ENCODE results near the gene TAS1R2. TPM values are rescaled to one million over a fixed set of nuclear protein-coding genes. Genes with fewer than 3 reads are reported as not detected.
"Not testable (repeated sequence)": the region's sequence is repeated elsewhere in the genome, so short reads cannot be mapped to it uniquely, and the experiment has no call there.

TAS1R2 gene
- total RNA-seq, 1 donor from 2014 or later: not detected

DNA sequence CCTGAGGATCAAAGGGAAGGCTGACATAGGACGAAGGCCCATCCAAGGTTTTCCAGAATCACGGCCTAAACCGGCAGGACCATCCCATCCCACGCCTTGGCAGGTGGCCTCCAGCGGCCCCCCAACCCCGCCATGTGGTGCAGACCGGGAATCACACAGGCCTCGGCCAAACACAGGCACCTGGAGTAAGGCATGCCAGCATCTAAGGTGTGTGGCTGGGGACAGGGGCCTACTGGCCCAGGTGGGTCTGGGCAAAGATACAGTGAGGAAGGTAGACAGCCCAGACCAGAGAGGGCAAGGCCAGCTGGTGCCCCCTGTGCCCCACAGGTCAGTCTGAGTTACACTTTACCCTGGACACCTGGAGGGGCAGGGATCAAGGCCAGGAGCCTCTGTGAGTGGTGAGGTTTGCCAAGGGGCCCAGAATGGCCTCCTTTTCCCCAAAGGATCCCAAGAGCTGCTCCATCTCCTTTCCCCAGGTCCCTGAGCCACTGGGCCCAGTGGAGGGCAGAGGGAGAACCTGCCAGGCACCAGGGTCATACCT is 12.7 kb upstream of the TAS1R2 start:
- Histone ChIP-seq H3K27ac (no peak overlapping the region), H3K4me3 (no peak overlapping the region), H3K9me3 (no peaks in the 10 kb centered on the region), H3K4me1 (no peaks in the 10 kb centered on the region), H3K27me3 (ENCODE audit: low read depth) (peaks cover 6% of the 10 kb centered on the region), H3K36me3 (no peaks in the 10 kb centered on the region)
- ATAC-seq: no peak
- no peak for DNase-seq
- intact Hi-C loops (cut with DNase I): no loop called here
- TF ChIP-seq, protein P1, sequence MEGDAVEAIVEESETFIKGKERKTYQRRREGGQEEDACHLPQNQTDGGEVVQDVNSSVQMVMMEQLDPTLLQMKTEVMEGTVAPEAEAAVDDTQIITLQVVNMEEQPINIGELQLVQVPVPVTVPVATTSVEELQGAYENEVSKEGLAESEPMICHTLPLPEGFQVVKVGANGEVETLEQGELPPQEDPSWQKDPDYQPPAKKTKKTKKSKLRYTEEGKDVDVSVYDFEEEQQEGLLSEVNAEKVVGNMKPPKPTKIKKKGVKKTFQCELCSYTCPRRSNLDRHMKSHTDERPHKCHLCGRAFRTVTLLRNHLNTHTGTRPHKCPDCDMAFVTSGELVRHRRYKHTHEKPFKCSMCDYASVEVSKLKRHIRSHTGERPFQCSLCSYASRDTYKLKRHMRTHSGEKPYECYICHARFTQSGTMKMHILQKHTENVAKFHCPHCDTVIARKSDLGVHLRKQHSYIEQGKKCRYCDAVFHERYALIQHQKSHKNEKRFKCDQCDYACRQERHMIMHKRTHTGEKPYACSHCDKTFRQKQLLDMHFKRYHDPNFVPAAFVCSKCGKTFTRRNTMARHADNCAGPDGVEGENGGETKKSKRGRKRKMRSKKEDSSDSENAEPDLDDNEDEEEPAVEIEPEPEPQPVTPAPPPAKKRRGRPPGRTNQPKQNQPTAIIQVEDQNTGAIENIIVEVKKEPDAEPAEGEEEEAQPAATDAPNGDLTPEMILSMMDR (IDR thresholded peaks at IDR 0.05): no peak

DNA sequence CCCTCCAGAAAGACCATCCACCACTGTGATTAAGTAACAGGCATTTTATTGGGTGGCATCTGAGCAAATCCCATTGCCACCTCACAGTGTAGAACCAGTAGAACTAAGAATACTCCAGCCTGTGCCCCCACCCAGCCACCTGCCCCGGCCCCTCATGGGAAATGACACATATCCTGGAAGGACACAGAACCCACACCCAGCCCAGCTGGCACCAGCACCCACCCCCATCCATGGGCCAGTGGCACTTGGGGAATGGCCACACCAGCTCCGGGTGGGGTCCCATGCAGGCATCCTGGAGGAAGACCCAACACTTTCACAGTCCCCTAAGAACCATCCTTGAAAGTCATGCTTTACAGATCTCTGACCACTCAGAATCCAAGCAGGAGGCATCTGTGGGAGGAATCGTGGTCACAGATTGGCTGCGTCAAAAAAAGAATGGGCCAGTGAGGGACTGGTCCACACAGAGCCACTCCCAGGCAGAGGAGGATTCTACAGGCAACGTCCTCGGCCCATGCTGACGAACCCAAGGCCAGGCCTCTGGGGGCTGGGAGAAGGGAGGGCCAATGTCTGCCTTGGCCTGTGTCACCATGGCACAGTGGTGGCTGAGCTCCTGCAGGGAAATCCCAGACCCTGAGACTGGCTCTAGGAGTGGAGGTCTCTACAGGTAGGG is 12.1 kb upstream of the TAS1R2 start:
- intact Hi-C loops (cut with DNase I): no loop called here

DNA sequence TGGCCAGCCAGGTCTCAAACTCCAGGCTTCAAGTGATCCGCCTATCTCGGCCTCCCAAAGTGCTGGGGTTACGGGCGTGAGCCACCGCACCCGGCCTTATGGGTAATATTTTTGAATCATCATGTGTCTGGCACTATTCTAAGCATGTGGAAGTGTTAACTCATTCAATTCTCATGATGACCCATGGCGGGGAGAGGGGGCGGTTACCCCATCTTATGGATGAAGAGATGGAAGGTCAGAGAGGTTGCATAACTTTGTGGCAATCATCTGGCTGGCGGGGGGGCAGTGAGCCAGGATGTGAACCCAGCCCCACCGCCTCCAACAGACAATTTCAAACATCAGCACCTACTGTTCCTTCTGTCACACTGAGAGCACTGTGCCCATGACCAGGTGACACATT is 11.5 kb upstream of the TAS1R2 start:
- H3K36me3 ChIP-seq: no peaks in the 10 kb centered on the region
- ATAC-seq: no peak
- TF ChIP-seq, protein P1 (IDR thresholded peaks at IDR 0.05): no peak
- no peak overlapping the region for H3K27ac ChIP-seq
- H3K4me3 ChIP-seq: no peak overlapping the region
- H3K9me3 ChIP-seq: no peaks in the 10 kb centered on the region
- DNase-seq: no peak
- H3K4me1 ChIP-seq: no peaks in the 10 kb centered on the region
- peaks cover 6% of the 10 kb centered on the region for H3K27me3 ChIP-seq (ENCODE audit: low read depth)
- intact Hi-C loops (cut with DNase I): no loop called here

More for the DNA sequence above, 12.1 kb upstream of the TAS1R2 start:
- no peaks in the 10 kb centered on the region for H3K36me3 ChIP-seq
- no peaks in the 10 kb centered on the region for H3K4me1 ChIP-seq
- ATAC-seq: no peak
- DNase-seq: no peak
- H3K27me3 ChIP-seq (ENCODE audit: low read depth): peaks cover 6% of the 10 kb centered on the region
- H3K4me3 ChIP-seq: no peak overlapping the region
- H3K9me3 ChIP-seq: no peaks in the 10 kb centered on the region
- TF ChIP-seq, protein P1 (IDR thresholded peaks at IDR 0.05): no peak
- no peak overlapping the region for H3K27ac ChIP-seq

DNA sequence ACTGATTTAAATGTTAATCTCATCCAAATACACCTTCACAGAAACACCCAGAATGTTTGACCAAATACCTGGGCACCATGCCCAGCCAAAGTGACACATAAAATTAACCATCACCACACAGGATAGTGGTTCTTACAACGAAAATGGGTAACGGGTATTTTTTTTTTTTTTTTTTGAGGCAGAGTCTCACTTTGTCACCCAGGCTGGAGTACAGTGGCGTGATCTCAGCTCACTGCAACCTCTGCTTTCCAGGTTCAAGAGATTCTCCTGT is 11.1 kb upstream of the TAS1R2 start:
- H3K4me3 ChIP-seq; H3K27ac ChIP-seq; H3K9me3 ChIP-seq; H3K4me1 ChIP-seq; ATAC-seq; intact Hi-C loops (cut with DNase I); H3K36me3 ChIP-seq; H3K27me3 ChIP-seq (ENCODE audit: low read depth); DNase-seq: not testable (repeated sequence)

DNA sequence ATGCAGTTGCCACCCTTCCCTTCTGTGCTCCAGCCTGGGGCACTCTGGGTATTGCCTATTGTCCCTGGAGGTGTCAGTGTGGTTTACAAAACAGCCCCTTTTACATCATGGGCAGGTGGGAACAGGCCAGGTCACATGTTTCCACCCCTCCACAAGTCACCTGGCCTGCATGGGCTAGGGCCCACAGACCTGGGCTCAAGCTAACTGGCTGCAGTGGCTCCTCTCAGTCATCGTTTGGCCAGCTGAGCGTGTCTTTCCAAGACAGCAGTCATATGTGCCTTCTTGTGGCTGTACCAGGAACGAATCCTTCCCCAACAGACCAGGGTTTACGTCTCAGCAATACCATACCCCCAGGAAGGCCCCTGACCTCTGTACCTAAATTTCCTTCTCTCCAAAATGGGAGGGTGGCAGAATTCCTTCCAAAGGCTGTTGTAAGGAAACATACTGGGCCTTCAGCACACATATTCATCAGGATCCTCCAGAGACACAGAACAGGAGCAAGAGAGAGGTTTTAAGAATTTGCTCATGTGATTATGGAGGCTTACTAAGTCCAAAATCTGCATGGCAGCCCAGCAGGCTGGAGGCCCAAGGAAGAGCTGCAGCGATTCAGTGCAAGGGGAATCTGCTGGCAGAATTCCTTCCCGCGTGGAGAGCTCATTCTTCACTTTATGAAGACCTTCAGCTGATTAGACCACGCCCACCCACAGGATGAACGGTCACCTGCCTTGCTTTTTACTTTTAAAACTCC is 10.6 kb upstream of the TAS1R2 start:
- no peaks in the 10 kb centered on the region for H3K9me3 ChIP-seq
- intact Hi-C loops (cut with DNase I): no loop called here
- TF ChIP-seq, protein P1 (IDR thresholded peaks at IDR 0.05): no peak

DNA sequence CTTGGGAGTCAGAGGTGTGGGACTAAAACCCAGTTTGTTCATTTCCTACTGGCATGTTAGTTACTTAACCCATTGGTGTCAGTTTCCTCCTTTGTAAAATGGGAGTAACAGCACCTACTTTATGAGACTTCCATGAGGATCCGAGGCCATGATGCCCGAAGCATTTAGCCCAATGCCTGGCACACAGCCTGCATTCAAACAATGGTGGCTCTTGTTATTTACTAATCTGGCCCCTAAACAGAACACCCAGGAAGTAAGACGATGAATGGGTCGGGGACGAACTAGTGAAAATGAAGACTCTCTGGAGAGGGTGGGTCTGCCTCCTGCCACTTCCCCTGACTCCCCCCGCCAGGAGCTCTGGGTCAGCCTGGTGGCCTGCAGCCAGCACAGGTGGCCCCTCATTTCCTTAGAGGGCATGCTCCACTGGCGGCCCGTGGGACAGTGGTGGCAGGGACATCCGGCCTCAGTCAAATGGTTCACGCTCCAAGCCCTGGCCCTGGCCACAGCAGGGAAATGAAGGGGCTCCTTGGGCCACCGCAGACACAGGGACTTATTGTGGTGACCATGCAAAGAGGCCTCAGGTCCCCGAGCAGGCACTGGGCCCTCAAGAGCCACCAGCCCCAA is 9.5 kb upstream of the TAS1R2 start:
- peaks cover 6% of the 10 kb centered on the region for H3K27me3 ChIP-seq (ENCODE audit: low read depth)
- intact Hi-C loops (cut with DNase I): no loop called here
- TF ChIP-seq, protein P1 (IDR thresholded peaks at IDR 0.05): no peak
- no peaks in the 10 kb centered on the region for H3K36me3 ChIP-seq
- no peak for ATAC-seq
- H3K27ac ChIP-seq: no peak overlapping the region
- no peaks in the 10 kb centered on the region for H3K4me1 ChIP-seq
- H3K4me3 ChIP-seq: no peak overlapping the region
- DNase-seq: no peak
- no peaks in the 10 kb centered on the region for H3K9me3 ChIP-seq

More for the DNA sequence above, 10.6 kb upstream of the TAS1R2 start:
- no peak for ATAC-seq
- Histone ChIP-seq H3K36me3 (no peaks in the 10 kb centered on the region), H3K4me1 (no peaks in the 10 kb centered on the region), H3K27me3 (ENCODE audit: low read depth) (peaks cover 6% of the 10 kb centered on the region), H3K4me3 (no peak overlapping the region), H3K27ac (no peak overlapping the region)
- no peak for DNase-seq

All from lower lobe of right lung (tissue), 2 donors.